Cardiac fibroblast (primary cell): Measurements from ENCODE around the gene GPATCH2.
A peak's percentile ranks its signal among the peaks of the same experiment; 100 is the strongest.

Experiments used
- DNase-seq, 2 donors: peaks; one replicate each; pipeline versions ENCODE4 v3.0.0 to v3.0.0-alpha.2; 2010; ENCODE audit warnings: low read depth in 2 of 2
- H3K4me3 ChIP-seq, 2 donors: replicated peaks in 1 of 2; 1 replicate in 1 of 2; 2 replicates in 1 of 2; pipeline ENCODE4 v1.5.1; 2011; ENCODE audit warnings: low read depth in 2 of 2, low read length in 2 of 2, mild to moderate bottlenecking in 2 of 2, moderate library complexity in 1 of 2
- CTCF ChIP-seq: IDR thresholded peaks from one replicate; pipeline ENCODE4 v1.5.1; 2011; ENCODE audit warnings: low read depth, mild to moderate bottlenecking, low read length, inconsistent platforms

Gene GPATCH2

GRCh38 chr1:217521317-217521716 lies 109.6 kb downstream of the GPATCH2 start:
- TF ChIP-seq CTCF = no peak
- no peak overlapping the region for H3K4me3 ChIP-seq
- no peak for DNase-seq

- no peak overlapping the region for H3K4me3 ChIP-seq
- peak in 1 of 2 donors; percentile 49 for DNase-seq
- TF ChIP-seq CTCF = no peak
These were observed 124.0 kb downstream of the GPATCH2 start for GRCh38 chr1:217506878-217507277.

- no peak for TF ChIP-seq CTCF
- DNase-seq = no peak
- no peak overlapping the region for H3K4me3 ChIP-seq
These were observed 132.7 kb downstream of the GPATCH2 start for GRCh38 chr1:217498209-217498608.

GRCh38 chr1:217495249-217495648 lies 135.6 kb downstream of the GPATCH2 start:
- H3K4me3 ChIP-seq = no peak overlapping the region
- no peak for TF ChIP-seq CTCF

GRCh38 chr1:217494767-217495166 lies 136.1 kb downstream of the GPATCH2 start:
- TF ChIP-seq CTCF = no peak
- H3K4me3 ChIP-seq = no peak overlapping the region
- DNase-seq = no peak

More at GRCh38 chr1:217495249-217495648, 135.6 kb downstream of the GPATCH2 start:
- no peak for DNase-seq

GRCh38 chr1:217493290-217493689 lies 137.6 kb downstream of the GPATCH2 start:
- TF ChIP-seq CTCF = no peak
- no peak overlapping the region for H3K4me3 ChIP-seq
- DNase-seq = peak; percentile 10 to 40

- DNase-seq = no peak
- TF ChIP-seq CTCF = no peak
- H3K4me3 ChIP-seq = no peak overlapping the region
These were observed 146.0 kb downstream of the GPATCH2 start for GRCh38 chr1:217484871-217485270.
